Cardiac atrium fibroblast (primary cell): ENCODE measurements around the gene CRB3. TPM values are rescaled to one million over a fixed set of nuclear protein-coding genes. Genes with fewer than 3 reads are reported as not detected.

Experiments used
- total RNA-seq: library from RNA; depleted of rRNA; stranded (reverse); fragments of >200 nt; gene quantifications from 2 replicates; pipeline ENCODE4 v1.2.3, GENCODE V29; 2015

The CRB3 gene
- not detected in 2 replicates for total RNA-seq

GRCh38 chr19:6464070-6464873 lies at the start of gene CRB3:
TSS of gene CRB3 (plus strand) at chr19:6464271. CDS start at chr19:6464702, 431 bp downstream.

GRCh38 chr19:6424195-6424938 lies 39.7 kb upstream of the CRB3 start, which contains the start of gene KHSRP:
TSS of gene KHSRP (minus strand) at chr19:6424811. CDS start at chr19:6424701, 110 bp downstream.

GRCh38 chr19:6433663-6434062 lies 30.4 kb upstream of the CRB3 start, which contains the start of gene SLC25A41:
TSS of gene SLC25A41 (minus strand) at chr19:6433763. CDS start at chr19:6433693, 70 bp downstream.

GRCh38 chr19:6459262-6460098 lies 4.6 kb upstream of the CRB3 start, which contains the start of gene SLC25A23:
TSS of gene SLC25A23 (minus strand) at chr19:6459792. CDS start at chr19:6459628, 164 bp downstream.

GRCh38 chr19:6481541-6482342 lies 17.7 kb downstream of the CRB3 start, which contains the start of gene DENND1C:
TSS of gene DENND1C (minus strand) at chr19:6481787. CDS start at chr19:6481695, 92 bp downstream.

GRCh38 chr19:6501740-6502648 lies 37.9 kb downstream of the CRB3 start, which contains the start of gene TUBB4A:
TSS of gene TUBB4A (minus strand) at chr19:6502309. CDS start at chr19:6502212, 97 bp downstream.

Other genes with a start within 250 kb of the CRB3 start
- gene MLLT1, start 184.3 kb upstream of the CRB3 start, total RNA-seq = 26.7 and 27.2 TPM in 2 replicates
- gene ACER1, start 130.7 kb upstream of the CRB3 start, total RNA-seq = not detected in 2 replicates
- 113 and 118 TPM in 2 replicates for gene CLPP, start 102.7 kb upstream of the CRB3 start, total RNA-seq
- 78.2 and 83.0 TPM in 2 replicates for gene ALKBH7, start 91.5 kb upstream of the CRB3 start, total RNA-seq
- gene PSPN, start 88.3 kb upstream of the CRB3 start, total RNA-seq = 0.32 and 0.36 TPM in 2 replicates
- 26.4 and 33.2 TPM in 2 replicates for gene GTF2F1, start 71.1 kb upstream of the CRB3 start, total RNA-seq
- gene KHSRP, start 39.5 kb upstream of the CRB3 start, total RNA-seq = 111 and 115 TPM in 2 replicates
- gene SLC25A41, start 30.5 kb upstream of the CRB3 start, total RNA-seq = not detected in 2 replicates
- 26.7 and 52.0 TPM in 2 replicates for gene SLC25A23, start 4.5 kb upstream of the CRB3 start, total RNA-seq
- gene DENND1C, start 17.5 kb downstream of the CRB3 start, total RNA-seq = not detected in 2 replicates
- not detected in 2 replicates for gene TUBB4A, start 38.0 kb downstream of the CRB3 start, total RNA-seq
- 0.18 and 2.4 TPM in 2 replicates for gene TNFSF9, start 66.8 kb downstream of the CRB3 start, total RNA-seq
- not detected in 2 replicates for gene CD70, start 126.9 kb downstream of the CRB3 start, total RNA-seq
- 1.9 TPM in 1 of 2 replicates, not detected in the other for gene TNFSF14, start 205.9 kb downstream of the CRB3 start, total RNA-seq